ENCODE data around the gene KRT72.

The KRT72 gene

GRCh38 chr12:52627395-52628110 is 26.3 kb upstream of the KRT72 start:
- Histone ChIP-seq H3K9ac (ENCODE audit: low read length) (no peak overlapping the region), H3K27me3 (ENCODE audit: insufficient read depth, low read length) (no peaks in the 10 kb centered on the region), H3K36me3 (ENCODE audit: insufficient read depth, low read length) (no peaks in the 10 kb centered on the region), H3K9me3 (ENCODE audit: low read length) (no peaks in the 10 kb centered on the region), H3F3A (ENCODE audit: insufficient read depth, low read length) (no peaks in the 10 kb centered on the region), H3K79me2 (ENCODE audit: insufficient read depth, low read length) (no peaks in the 10 kb centered on the region), H3K9me2 (ENCODE audit: low read depth, low read length) (no peaks in the 10 kb centered on the region), H3K4me1 (ENCODE audit: insufficient read depth, low read length, severe bottlenecking) (no peaks in the 10 kb centered on the region), H2AFZ (ENCODE audit: low read length) (no peak overlapping the region), H3K4me2 (ENCODE audit: low read length) (no peak overlapping the region), H3K4me3 (ENCODE audit: low read depth, low read length, poor library complexity, severe bottlenecking) (no peak overlapping the region), H3K27ac (ENCODE audit: low read depth, low read length, poor library complexity, severe bottlenecking) (no peak overlapping the region), H4K20me1 (ENCODE audit: insufficient read depth, low read length) (no peaks in the 10 kb centered on the region)
- TF ChIP-seq EZH2 (IDR thresholded peaks at IDR 0.05; ENCODE audit: borderline replicate concordance, low read length) = no peak
- TF ChIP-seq CTCF (IDR thresholded peaks at IDR 0.05; ENCODE audit: low read length) = no peak

DNA sequence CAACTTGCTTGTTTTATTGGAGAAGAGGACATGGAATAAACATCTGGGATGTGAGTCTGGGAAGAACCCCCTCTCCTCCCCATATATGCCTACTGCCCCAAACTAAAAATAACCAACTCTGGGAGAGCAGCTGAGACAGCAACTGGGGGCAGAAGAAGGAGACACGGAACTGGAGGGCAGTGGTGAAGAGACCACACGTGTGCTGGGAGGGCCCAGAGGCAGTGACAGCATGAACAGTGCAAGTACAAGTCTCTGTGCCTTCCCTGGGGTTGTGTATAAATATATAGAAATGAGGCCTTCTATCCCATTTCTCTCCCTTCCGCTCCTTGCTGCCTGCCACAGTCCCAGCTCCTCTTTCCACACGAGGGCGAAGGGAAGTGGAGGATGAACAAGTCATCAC is 21.1 kb upstream of the KRT72 start:
- Histone ChIP-seq H3K9me2 (ENCODE audit: low read depth, low read length) (no peaks in the 10 kb centered on the region), H3K9me3 (ENCODE audit: low read length) (no peaks in the 10 kb centered on the region), H3K4me2 (ENCODE audit: low read length) (no peak overlapping the region), H3K36me3 (ENCODE audit: insufficient read depth, low read length) (no peaks in the 10 kb centered on the region), H2AFZ (ENCODE audit: low read length) (no peak overlapping the region), H3K27ac (ENCODE audit: low read depth, low read length, poor library complexity, severe bottlenecking) (no peak overlapping the region), H3F3A (ENCODE audit: insufficient read depth, low read length) (no peaks in the 10 kb centered on the region), H4K20me1 (ENCODE audit: insufficient read depth, low read length) (no peaks in the 10 kb centered on the region), H3K4me1 (ENCODE audit: insufficient read depth, low read length, severe bottlenecking) (no peaks in the 10 kb centered on the region), H3K4me3 (ENCODE audit: low read depth, low read length, poor library complexity, severe bottlenecking) (no peak overlapping the region), H3K9ac (ENCODE audit: low read length) (no peak overlapping the region), H3K79me2 (ENCODE audit: insufficient read depth, low read length) (no peaks in the 10 kb centered on the region), H3K27me3 (ENCODE audit: insufficient read depth, low read length) (no peaks in the 10 kb centered on the region)
- no peak for TF ChIP-seq CTCF (IDR thresholded peaks at IDR 0.05; ENCODE audit: low read length)
- TF ChIP-seq EZH2 (IDR thresholded peaks at IDR 0.05; ENCODE audit: borderline replicate concordance, low read length) = no peak

DNA sequence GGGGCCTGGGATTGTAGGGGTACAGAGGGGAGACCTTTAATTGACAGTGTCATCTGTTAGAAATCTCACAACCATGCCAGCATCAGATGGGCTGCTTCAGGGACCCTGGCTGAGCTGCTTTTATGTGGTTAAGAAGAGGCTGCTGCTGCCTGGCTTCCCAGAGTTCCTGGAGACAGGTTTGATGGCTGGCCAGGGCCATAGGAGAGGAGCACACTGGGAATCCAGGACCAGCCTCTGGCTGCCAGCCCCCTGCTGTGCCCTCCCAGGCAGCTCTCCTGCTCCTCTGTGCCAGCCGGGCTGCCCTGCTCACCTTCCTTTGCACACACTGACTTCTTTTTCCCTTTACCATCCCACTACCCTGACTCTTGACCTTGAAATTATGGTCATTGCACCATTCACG is 17.6 kb upstream of the KRT72 start:
- Histone ChIP-seq H3K36me3 (ENCODE audit: insufficient read depth, low read length) (no peaks in the 10 kb centered on the region), H3K27ac (ENCODE audit: low read depth, low read length, poor library complexity, severe bottlenecking) (no peak overlapping the region), H3K79me2 (ENCODE audit: insufficient read depth, low read length) (no peaks in the 10 kb centered on the region), H3K9me2 (ENCODE audit: low read depth, low read length) (no peaks in the 10 kb centered on the region), H3K4me2 (ENCODE audit: low read length) (no peak overlapping the region), H3F3A (ENCODE audit: insufficient read depth, low read length) (no peaks in the 10 kb centered on the region), H4K20me1 (ENCODE audit: insufficient read depth, low read length) (no peaks in the 10 kb centered on the region), H3K9me3 (ENCODE audit: low read length) (no peaks in the 10 kb centered on the region), H2AFZ (ENCODE audit: low read length) (no peak overlapping the region), H3K4me3 (ENCODE audit: low read depth, low read length, poor library complexity, severe bottlenecking) (no peak overlapping the region), H3K27me3 (ENCODE audit: insufficient read depth, low read length) (no peaks in the 10 kb centered on the region), H3K9ac (ENCODE audit: low read length) (no peak overlapping the region), H3K4me1 (ENCODE audit: insufficient read depth, low read length, severe bottlenecking) (no peaks in the 10 kb centered on the region)
- TF ChIP-seq CTCF (IDR thresholded peaks at IDR 0.05; ENCODE audit: low read length) (no peak), EZH2 (IDR thresholded peaks at IDR 0.05; ENCODE audit: borderline replicate concordance, low read length) (no peak)
